ENCODE results near the gene CFP.

The CFP gene

DNA sequence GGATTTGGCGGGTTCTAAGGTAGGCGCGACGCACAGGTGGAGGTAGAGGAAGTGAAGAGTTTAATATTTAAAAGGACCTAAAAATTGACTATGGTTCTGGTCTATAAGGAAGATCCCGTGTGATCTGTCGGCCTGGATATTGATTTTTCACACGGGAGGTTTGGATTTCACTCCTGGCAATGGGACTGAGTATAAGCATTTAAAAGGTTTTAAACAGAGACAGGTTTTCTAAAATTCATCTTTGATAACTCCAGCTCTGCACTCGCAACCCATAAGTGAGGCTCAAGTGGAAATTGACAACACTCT lies 29.6 kb upstream of the CFP start:
- in situ Hi-C loops (cut with HindIII; ENCODE audit: low sequenced_read_pairs) = no loop called here
- H3K4me3 ChIP-seq (ENCODE audit: low read depth, low read length) = peak overlapping the region; percentile 67
- TF ChIP-seq, protein P1, sequence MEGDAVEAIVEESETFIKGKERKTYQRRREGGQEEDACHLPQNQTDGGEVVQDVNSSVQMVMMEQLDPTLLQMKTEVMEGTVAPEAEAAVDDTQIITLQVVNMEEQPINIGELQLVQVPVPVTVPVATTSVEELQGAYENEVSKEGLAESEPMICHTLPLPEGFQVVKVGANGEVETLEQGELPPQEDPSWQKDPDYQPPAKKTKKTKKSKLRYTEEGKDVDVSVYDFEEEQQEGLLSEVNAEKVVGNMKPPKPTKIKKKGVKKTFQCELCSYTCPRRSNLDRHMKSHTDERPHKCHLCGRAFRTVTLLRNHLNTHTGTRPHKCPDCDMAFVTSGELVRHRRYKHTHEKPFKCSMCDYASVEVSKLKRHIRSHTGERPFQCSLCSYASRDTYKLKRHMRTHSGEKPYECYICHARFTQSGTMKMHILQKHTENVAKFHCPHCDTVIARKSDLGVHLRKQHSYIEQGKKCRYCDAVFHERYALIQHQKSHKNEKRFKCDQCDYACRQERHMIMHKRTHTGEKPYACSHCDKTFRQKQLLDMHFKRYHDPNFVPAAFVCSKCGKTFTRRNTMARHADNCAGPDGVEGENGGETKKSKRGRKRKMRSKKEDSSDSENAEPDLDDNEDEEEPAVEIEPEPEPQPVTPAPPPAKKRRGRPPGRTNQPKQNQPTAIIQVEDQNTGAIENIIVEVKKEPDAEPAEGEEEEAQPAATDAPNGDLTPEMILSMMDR (IDR thresholded peaks at IDR 0.05; ENCODE audit: low read depth, low read length) = no peak
- no peak for DNase-seq (ENCODE audit: low read depth, low spot score)

DNA sequence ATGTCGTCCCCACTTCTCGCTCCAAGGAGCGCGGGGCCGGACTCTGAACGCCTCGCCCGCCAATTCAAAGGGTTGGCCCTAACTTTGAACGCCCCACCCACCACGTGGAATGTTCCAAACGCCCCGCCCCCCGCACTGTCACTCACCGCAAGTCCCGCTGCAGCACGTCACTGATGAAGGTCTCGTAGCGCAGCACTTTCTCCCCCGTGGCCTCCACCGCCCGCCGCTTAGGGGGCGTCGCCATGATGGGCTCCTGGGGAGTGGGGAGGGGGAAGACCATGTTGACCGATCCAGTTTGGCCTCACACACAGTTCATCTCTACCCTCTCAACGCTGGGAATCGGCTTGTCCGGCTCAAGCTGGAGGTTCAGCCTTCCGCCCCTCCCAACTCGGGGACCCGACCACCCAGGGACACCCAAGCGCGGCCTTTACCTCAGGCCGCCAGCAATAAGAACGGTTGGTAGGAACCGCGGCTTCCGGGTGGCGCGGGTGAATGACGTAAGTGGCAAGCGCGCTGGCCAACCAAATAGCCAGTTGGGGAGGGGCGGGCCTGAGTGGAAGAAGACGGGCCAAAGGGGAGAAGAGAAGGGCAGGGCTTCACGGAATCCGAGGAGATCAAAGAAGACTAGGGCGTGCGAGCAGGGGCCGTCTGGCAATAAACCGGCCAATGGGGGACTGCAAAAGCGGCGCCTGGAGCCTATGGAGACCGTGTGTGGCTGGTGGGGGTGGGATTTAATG lies 29.1 kb upstream of the CFP start, which contains the start of gene UXT:
TSS of gene UXT (minus strand) at position 497 of the 737 bp plus-strand sequence. CDS start at position 244, 253 bp downstream.
- peak; percentile 96 for DNase-seq (ENCODE audit: low read depth, low spot score)
- in situ Hi-C loops (cut with HindIII; ENCODE audit: low sequenced_read_pairs) = no loop called here
- peak within 1 kb of the TSS; percentile 67 for H3K4me3 ChIP-seq (ENCODE audit: low read depth, low read length)
- TF ChIP-seq, protein P1 (IDR thresholded peaks at IDR 0.05; ENCODE audit: low read depth, low read length) = no peak

DNA sequence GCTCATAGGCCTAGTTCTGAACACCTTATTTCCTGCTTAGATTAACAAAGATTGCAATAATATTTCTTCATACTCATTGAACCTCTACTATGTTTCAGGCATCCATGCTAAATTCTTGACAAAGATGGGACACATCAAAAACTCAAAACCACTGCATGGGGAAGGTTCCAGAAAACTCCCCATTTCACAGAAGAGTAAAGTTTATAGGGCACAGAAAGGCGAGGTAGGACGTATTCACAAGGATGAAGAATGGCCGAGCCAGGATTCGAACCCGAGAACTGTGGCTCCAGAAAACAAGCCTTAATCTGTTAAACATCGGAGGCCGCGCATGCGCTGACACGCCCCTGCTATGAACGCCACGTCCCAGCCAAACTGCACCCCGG lies 28.6 kb upstream of the CFP start:
- in situ Hi-C loops (cut with HindIII; ENCODE audit: low sequenced_read_pairs) = no loop called here
- no peak for DNase-seq (ENCODE audit: low read depth, low spot score)
- peak overlapping the region; percentile 67 for H3K4me3 ChIP-seq (ENCODE audit: low read depth, low read length)
- TF ChIP-seq, protein P1 (IDR thresholded peaks at IDR 0.05; ENCODE audit: low read depth, low read length) = no peak

DNA sequence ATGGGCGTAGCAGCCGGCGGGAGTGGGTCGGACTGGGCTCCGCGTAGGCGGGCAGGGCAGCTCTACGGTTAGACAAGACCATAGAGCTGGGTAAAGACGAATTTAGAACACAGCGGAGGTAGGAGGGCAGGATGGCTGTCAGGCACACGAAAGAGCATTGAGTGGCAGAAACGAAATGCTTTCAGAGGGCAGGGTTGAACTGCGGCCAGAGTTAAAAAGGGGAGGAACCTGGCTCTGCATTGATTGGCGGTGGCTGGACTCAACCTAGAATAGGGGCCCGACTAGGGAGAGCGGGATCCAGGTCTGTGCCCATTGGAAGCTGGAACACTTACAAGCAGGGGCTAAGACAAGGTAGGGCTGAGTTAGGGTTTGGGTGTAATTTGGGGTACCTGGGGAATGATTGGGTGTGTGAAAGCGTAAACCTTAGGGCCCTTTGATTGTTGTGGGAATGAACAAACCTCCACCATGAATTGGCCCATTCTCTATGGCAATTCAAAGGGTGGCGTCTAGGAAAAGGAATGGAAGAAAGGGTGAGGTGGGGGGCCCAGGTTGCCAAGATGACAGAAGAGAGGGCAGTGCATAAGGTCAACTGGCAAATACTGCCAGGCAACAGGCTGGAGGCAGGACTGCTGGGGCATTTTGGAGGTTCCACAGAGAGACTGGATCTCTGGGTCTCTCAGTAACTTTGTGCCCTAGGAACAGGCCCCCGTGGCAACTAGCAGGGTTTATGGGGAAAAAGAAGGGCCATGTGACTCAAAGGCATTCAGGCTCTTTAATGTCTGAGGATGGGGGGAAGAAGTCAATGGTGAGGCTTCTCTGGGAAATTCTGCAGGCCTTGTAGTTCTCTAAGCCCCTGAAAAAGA lies 21.5 kb upstream of the CFP start:
- DNase-seq (ENCODE audit: low read depth, low spot score) = no peak
- in situ Hi-C loops (cut with HindIII; ENCODE audit: low sequenced_read_pairs) = no loop called here
- peak overlapping the region; percentile 35 for H3K4me3 ChIP-seq (ENCODE audit: low read depth, low read length)
- TF ChIP-seq, protein P1 (IDR thresholded peaks at IDR 0.05; ENCODE audit: low read depth, low read length) = no peak

DNA sequence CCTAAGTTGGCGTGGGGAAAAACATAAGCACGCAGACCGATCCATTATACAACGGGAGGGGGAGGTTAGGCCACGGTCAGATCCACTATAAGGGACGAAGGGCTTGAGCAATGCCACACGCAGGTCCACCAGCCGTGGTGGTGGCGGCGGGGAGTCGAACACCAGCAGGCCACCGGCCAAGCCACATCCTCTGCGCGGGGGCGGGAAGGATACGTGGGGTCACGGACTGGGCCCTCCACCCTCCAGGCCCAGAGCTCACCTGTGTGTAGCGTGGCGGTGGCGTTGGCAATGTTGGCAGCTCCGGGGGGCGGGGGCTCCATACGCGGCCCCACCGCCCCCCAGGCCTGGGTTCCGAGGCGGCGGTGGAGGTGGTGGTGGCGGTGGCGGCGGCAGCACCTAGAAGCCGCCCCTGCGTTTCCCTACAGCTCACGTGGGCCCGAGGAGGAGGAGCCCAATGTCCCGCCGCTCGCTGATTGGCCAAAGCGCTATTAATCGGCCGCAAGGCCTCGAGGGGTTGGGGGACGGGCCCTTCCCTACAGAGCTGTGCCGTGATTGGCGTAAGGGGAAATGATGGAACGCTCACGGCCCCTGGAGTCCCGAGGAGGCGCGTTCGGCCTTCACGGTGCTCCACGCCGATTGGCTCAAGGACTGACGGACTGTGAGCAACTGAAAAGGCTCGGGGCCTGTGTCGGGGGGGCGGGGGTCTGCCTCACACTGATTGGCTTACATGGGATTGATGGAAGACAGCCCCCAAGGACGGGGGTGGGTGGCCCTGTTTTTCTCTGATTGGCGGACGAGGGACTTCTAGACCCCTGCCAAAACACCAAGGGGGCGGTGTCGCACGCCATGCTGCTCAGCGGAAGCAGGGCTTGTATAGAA lies 20.7 kb upstream of the CFP start, which contains the start of gene ELK1:
TSS of gene ELK1 (minus strand) at position 400 of the 879 bp plus-strand sequence. CDS start 9,122 bp downstream, outside the sequence.
- in situ Hi-C loops (cut with HindIII; ENCODE audit: low sequenced_read_pairs) = no loop called here
- H3K4me3 ChIP-seq (ENCODE audit: low read depth, low read length) = peak within 1 kb of the TSS; percentile 65
- DNase-seq (ENCODE audit: low read depth, low spot score) = peak; percentile 99
- TF ChIP-seq, protein P1 (IDR thresholded peaks at IDR 0.05; ENCODE audit: low read depth, low read length) = no peak

DNA sequence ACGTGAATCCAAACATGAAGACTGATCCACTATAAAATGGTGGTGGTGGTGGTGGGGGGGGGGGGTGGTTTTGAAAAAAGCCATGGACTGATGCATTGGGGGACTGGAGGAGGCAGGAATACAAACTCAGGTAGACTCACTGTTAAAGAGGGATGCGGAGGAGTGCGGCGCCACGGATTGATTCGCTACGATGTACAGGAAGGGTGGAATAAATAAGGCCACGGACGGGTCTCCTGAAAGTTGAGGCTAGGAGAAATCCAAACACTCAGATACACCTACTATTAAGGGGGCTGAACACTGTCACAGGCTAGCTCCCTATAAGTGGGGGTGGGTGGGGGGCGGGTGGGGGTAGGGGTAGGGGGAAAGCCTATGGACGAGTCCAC lies 20.0 kb upstream of the CFP start:
- TF ChIP-seq, protein P1 (IDR thresholded peaks at IDR 0.05; ENCODE audit: low read depth, low read length) = no peak
- no peak for DNase-seq (ENCODE audit: low read depth, low spot score)
- in situ Hi-C loops (cut with HindIII; ENCODE audit: low sequenced_read_pairs) = no loop called here
- H3K4me3 ChIP-seq (ENCODE audit: low read depth, low read length) = peak overlapping the region; percentile 65
